Muscle layer of duodenum (tissue), 2 donors: Measurements from ENCODE around the gene METTL16.

Source experiments
- H3K27ac ChIP-seq: one replicate; pipeline ENCODE4 v1.7.0; 2013; ENCODE audit warnings: mild to moderate bottlenecking, low read length
- H3K27me3 ChIP-seq: one replicate; pipeline ENCODE4 v1.7.0; 2013; ENCODE audit warnings: low read depth, mild to moderate bottlenecking, control low read depth, low read length
- H3K36me3 ChIP-seq, 2 donors: one replicate each; pipeline ENCODE4 v1.7.0; 2013; ENCODE audit warnings: low read length in 2 of 2, control low read depth in 1 of 2, mild to moderate bottlenecking in 1 of 2; ENCODE audit not compliant: insufficient read depth in 2 of 2, control insufficient read depth in 1 of 2
- H3K4me1 ChIP-seq, 2 donors: one replicate each; pipeline ENCODE4 v1.7.0; 2013; ENCODE audit warnings: low read length in 2 of 2, mild to moderate bottlenecking in 2 of 2, control low read depth in 1 of 2, moderate library complexity in 1 of 2; ENCODE audit not compliant: insufficient read depth in 2 of 2, control insufficient read depth in 1 of 2
- H3K4me3 ChIP-seq, 2 donors: one replicate each; pipeline ENCODE4 v1.7.0; 2013; ENCODE audit warnings: low read length in 2 of 2, low read depth in 1 of 2, mild to moderate bottlenecking in 1 of 2
- H3K9me3 ChIP-seq, 2 donors: one replicate each; pipeline ENCODE4 v1.7.0; 2013; ENCODE audit warnings: low read length in 2 of 2, control low read depth in 1 of 2, mild to moderate bottlenecking in 1 of 2; ENCODE audit not compliant: control insufficient read depth in 1 of 2
- donor health status: healthy.

The METTL16 gene

GRCh38 chr17:2474371-2474770 is 37.3 kb downstream of the METTL16 start:
- Histone ChIP-seq H3K27me3 (no peaks in the 10 kb centered on the region), H3K36me3 (peaks cover 25% of the 10 kb centered on the region in 2 donors), H3K27ac (no peak overlapping the region), H3K4me1 (no peaks in the 10 kb centered on the region), H3K9me3 (no peaks in the 10 kb centered on the region), H3K4me3 (no peak overlapping the region)

GRCh38 chr17:2468270-2468669 is 43.4 kb downstream of the METTL16 start:
- Histone ChIP-seq H3K27ac (no peak overlapping the region), H3K4me1 (no peaks in the 10 kb centered on the region), H3K36me3 (peaks cover 25 to 37% of the 10 kb centered on the region in 2 donors), H3K9me3 (no peaks in the 10 kb centered on the region), H3K27me3 (no peaks in the 10 kb centered on the region), H3K4me3 (no peak overlapping the region)

- peaks cover 31 to 46% of the 10 kb centered on the region in 2 donors for H3K36me3 ChIP-seq
- no peaks in the 10 kb centered on the region for H3K4me1 ChIP-seq
- H3K4me3 ChIP-seq = no peak overlapping the region
- no peak overlapping the region for H3K27ac ChIP-seq
- H3K27me3 ChIP-seq = no peaks in the 10 kb centered on the region
- H3K9me3 ChIP-seq = no peaks in the 10 kb centered on the region
These were observed 44.8 kb downstream of the METTL16 start for GRCh38 chr17:2466931-2467330.

- no peak overlapping the region for H3K4me3 ChIP-seq
- H3K27ac ChIP-seq = no peak overlapping the region
- peaks cover 0 to 7% of the 10 kb centered on the region in 2 donors for H3K4me1 ChIP-seq
- H3K27me3 ChIP-seq = no peaks in the 10 kb centered on the region
- peaks cover 24 to 38% of the 10 kb centered on the region in 2 donors for H3K36me3 ChIP-seq
- no peaks in the 10 kb centered on the region for H3K9me3 ChIP-seq
These were observed 49.2 kb downstream of the METTL16 start for GRCh38 chr17:2462481-2462880.

GRCh38 chr17:2459917-2460271 is 51.8 kb downstream of the METTL16 start:
- H3K4me1 ChIP-seq = peaks cover 0 to 7% of the 10 kb centered on the region in 2 donors
- no peaks in the 10 kb centered on the region for H3K9me3 ChIP-seq
- H3K27ac ChIP-seq = no peak overlapping the region
- H3K4me3 ChIP-seq = no peak overlapping the region
- no peaks in the 10 kb centered on the region for H3K27me3 ChIP-seq
- peaks cover 19 to 33% of the 10 kb centered on the region in 2 donors for H3K36me3 ChIP-seq

- Histone ChIP-seq H3K9me3 (no peaks in the 10 kb centered on the region), H3K27ac (no peak overlapping the region), H3K36me3 (peaks cover 11 to 19% of the 10 kb centered on the region in 2 donors), H3K4me3 (no peak overlapping the region), H3K4me1 (peaks cover 0 to 7% of the 10 kb centered on the region in 2 donors), H3K27me3 (no peaks in the 10 kb centered on the region)
These were observed 53.8 kb downstream of the METTL16 start for GRCh38 chr17:2457913-2458312.

- Histone ChIP-seq H3K27ac (no peak overlapping the region), H3K4me3 (no peak overlapping the region), H3K9me3 (no peaks in the 10 kb centered on the region), H3K4me1 (peaks cover 0 to 7% of the 10 kb centered on the region in 2 donors), H3K27me3 (no peaks in the 10 kb centered on the region), H3K36me3 (peaks cover 3 to 6% of the 10 kb centered on the region in 2 donors)
These were observed 55.2 kb downstream of the METTL16 start for GRCh38 chr17:2456475-2456874.

- no peaks in the 10 kb centered on the region for H3K9me3 ChIP-seq
- H3K4me3 ChIP-seq = no peak overlapping the region
- no peak overlapping the region for H3K27ac ChIP-seq
- peaks cover 3 to 6% of the 10 kb centered on the region in 2 donors for H3K36me3 ChIP-seq
- H3K27me3 ChIP-seq = no peaks in the 10 kb centered on the region
- H3K4me1 ChIP-seq = peaks cover 0 to 7% of the 10 kb centered on the region in 2 donors
These were observed 55.7 kb downstream of the METTL16 start for GRCh38 chr17:2455956-2456355.

- no peaks in the 10 kb centered on the region for H3K27me3 ChIP-seq
- H3K9me3 ChIP-seq = no peaks in the 10 kb centered on the region
- peaks cover 3 to 4% of the 10 kb centered on the region in 2 donors for H3K36me3 ChIP-seq
- peaks cover 0 to 3% of the 10 kb centered on the region in 2 donors for H3K4me1 ChIP-seq
- no peak overlapping the region for H3K27ac ChIP-seq
- H3K4me3 ChIP-seq = no peak overlapping the region
These were observed 57.8 kb downstream of the METTL16 start for GRCh38 chr17:2453866-2454265.

- H3K4me1 ChIP-seq = no peaks in the 10 kb centered on the region
- no peaks in the 10 kb centered on the region for H3K9me3 ChIP-seq
- no peak overlapping the region for H3K27ac ChIP-seq
- H3K27me3 ChIP-seq = no peaks in the 10 kb centered on the region
- H3K36me3 ChIP-seq = peaks cover 0 to 3% of the 10 kb centered on the region in 2 donors
- H3K4me3 ChIP-seq = no peak overlapping the region
These were observed 58.4 kb downstream of the METTL16 start for GRCh38 chr17:2453325-2453724.

GRCh38 chr17:2452216-2452750 is 59.4 kb downstream of the METTL16 start:
- H3K4me3 ChIP-seq = no peak overlapping the region
- no peaks in the 10 kb centered on the region for H3K4me1 ChIP-seq
- no peaks in the 10 kb centered on the region for H3K9me3 ChIP-seq
- no peaks in the 10 kb centered on the region for H3K27me3 ChIP-seq
- peaks cover 0 to 3% of the 10 kb centered on the region in 2 donors for H3K36me3 ChIP-seq
- H3K27ac ChIP-seq = no peak overlapping the region

- Histone ChIP-seq H3K36me3 (peaks cover 0 to 3% of the 10 kb centered on the region in 2 donors), H3K4me1 (no peaks in the 10 kb centered on the region), H3K9me3 (no peaks in the 10 kb centered on the region), H3K4me3 (no peak overlapping the region), H3K27me3 (no peaks in the 10 kb centered on the region), H3K27ac (no peak overlapping the region)
These were observed 61.6 kb downstream of the METTL16 start for GRCh38 chr17:2450016-2450650.
